AG04450 (cell line): ENCODE results near the gene CTDNEP1. TPM values are rescaled to one million over a fixed set of nuclear protein-coding genes. Genes with fewer than 3 reads are reported as not detected.

Experiments used
- CTCF ChIA-PET: fragments of 300-600, 350-600 bp; formaldehyde crosslinking; extraction: SDS; loops from one replicate; lab custom pipeline; 2022; ENCODE audit warnings: antibody characterized with exemption, inconsistent platforms; lab: Charles Lee
- POLR2A ChIA-PET: fragments of 350-600 bp; formaldehyde crosslinking; extraction: SDS; loops from one replicate; lab custom pipeline; 2021; ENCODE audit warnings: antibody characterized with exemption, inconsistent platforms; lab: Yijun Ruan, JAX
- DNase-seq: peaks from one replicate; pipeline ENCODE4 v3.0.0-alpha.2; 2011; ENCODE audit warnings: low read depth, low spot score
- H3K27ac ChIP-seq: one replicate; pipeline ENCODE4 v1.5.1; 2012; ENCODE audit warnings: low read depth, low read length, control low read depth
- H3K27me3 ChIP-seq: one replicate; pipeline ENCODE4 v1.6.0; 2012; ENCODE audit warnings: low read length; ENCODE audit not compliant: control insufficient read depth, insufficient read depth
- H3K4me3 ChIP-seq: 2 replicates; pipeline ENCODE4 v1.5.1; 2011; ENCODE audit warnings: mild to moderate bottlenecking, low read depth, low read length, control low read depth
- H3K9me3 ChIP-seq: 2 replicates; pipeline ENCODE4 v1.5.1; 2012; ENCODE audit warnings: low read length; ENCODE audit not compliant: control insufficient read depth, insufficient read depth
- CTCF ChIP-seq: IDR thresholded peaks from 2 replicates; pipeline ENCODE4 v1.5.1; 2011; ENCODE audit warnings: low read depth, low read length, control low read depth, inconsistent platforms
- polyA plus RNA-seq: library from polyadenylated mRNA; depleted of rRNA; stranded (reverse); fragments of >200 nt; gene quantifications from 2 replicates; pipeline ENCODE4 v1.2.3, GENCODE V29; 2011

CTDNEP1 gene
- polyA plus RNA-seq, 1 experiment: 115 TPM

DNA sequence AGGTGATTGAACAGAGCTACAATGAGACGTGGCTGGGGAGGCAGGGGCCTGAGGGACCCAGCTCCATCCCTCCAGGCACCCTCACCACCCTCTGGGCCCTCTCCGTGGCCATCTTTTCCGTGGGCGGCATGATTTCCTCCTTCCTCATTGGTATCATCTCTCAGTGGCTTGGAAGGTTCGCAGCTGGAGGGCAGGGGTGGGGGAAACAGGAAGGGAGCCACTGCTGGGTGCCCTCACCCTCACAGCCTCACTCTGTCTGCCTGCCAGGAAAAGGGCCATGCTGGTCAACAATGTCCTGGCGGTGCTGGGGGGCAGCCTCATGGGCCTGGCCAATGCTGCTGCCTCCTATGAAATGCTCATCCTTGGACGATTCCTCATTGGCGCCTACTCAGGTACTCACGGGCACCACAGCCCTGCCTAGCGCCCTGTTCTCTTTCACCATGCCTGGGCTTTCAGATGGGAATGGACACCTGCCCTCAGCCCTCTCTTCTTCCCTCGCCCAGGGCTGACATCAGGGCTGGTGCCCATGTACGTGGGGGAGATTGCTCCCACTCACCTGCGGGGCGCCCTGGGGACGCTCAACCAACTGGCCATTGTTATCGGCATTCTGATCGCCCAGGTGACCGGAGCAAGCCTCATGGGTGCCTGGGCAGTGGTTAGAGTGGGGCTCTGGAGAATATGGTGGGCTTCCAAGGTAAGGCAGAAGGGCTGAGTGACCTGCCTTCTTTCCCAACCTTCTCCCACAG, 32.1 kb upstream of the CTDNEP1 start:
- CTCF ChIA-PET: interaction anchor here (1.6 to 5.0 kb wide), 2 partner anchors 13 to 66 kb away, joined by 3 to 65 read pairs; no protein-coding TSS in a partner anchor
- POLR2A ChIA-PET: no interaction called here
- H3K4me3 ChIP-seq: no peak overlapping the region

GRCh38 chr17:7282752-7283321, 31.3 kb upstream of the CTDNEP1 start:
- ChIA-PET POLR2A (no interaction called here), CTCF (interaction anchor here (0.7 to 5.0 kb wide), 4 partner anchors 9 to 67 kb away, joined by 3 to 65 read pairs (median 3); no protein-coding TSS in a partner anchor)
- Histone ChIP-seq H3K27me3 (peaks cover 47% of the 10 kb centered on the region), H3K27ac (no peak overlapping the region), H3K4me3 (no peak overlapping the region), H3K9me3 (no peaks in the 10 kb centered on the region; the same call in 1 of the 2 replicates)
- TF ChIP-seq CTCF: no peak
- no peak for DNase-seq

More for the DNA sequence above, 32.1 kb upstream of the CTDNEP1 start:
- H3K27me3 ChIP-seq: peaks cover 54% of the 10 kb centered on the region
- no peak for DNase-seq
- no peaks in the 10 kb centered on the region; the same call in 1 of the 2 replicates for H3K9me3 ChIP-seq
- TF ChIP-seq CTCF: no peak
- H3K27ac ChIP-seq: no peak overlapping the region

- H3K27ac ChIP-seq: no peak overlapping the region
- CTCF ChIA-PET: interaction anchor here (0.6 to 5.0 kb wide), 6 partner anchors 9 to 237 kb away, joined by 3 to 65 read pairs (median 4); no protein-coding TSS in a partner anchor
- H3K9me3 ChIP-seq: no peaks in the 10 kb centered on the region; the same call in 1 of the 2 replicates
- DNase-seq: no peak
- TF ChIP-seq CTCF: no peak
- POLR2A ChIA-PET: interaction anchor here (1.4 kb wide), 1 partner anchor 31 kb away, joined by 5 read pairs; no protein-coding TSS in a partner anchor
- H3K4me3 ChIP-seq: peak overlapping the region; percentile 55
- H3K27me3 ChIP-seq: peaks cover 40% of the 10 kb centered on the region
Measured at GRCh38 chr17:7281953-7282751, 30.6 kb upstream of the CTDNEP1 start.

- peak; percentile 77 for DNase-seq
- peak within 1 kb of the TSS; percentile 55 for H3K4me3 ChIP-seq
- POLR2A ChIA-PET: interaction anchor here (0.5 to 1.4 kb wide), 2 partner anchors 32 to 64 kb away, joined by 5 to 6 read pairs; no protein-coding TSS in a partner anchor
- TF ChIP-seq CTCF: no peak
- H3K27ac ChIP-seq: no peak within 1 kb of the TSS
- no peaks in the 10 kb centered on the region; the same call in 1 of the 2 replicates for H3K9me3 ChIP-seq
- CTCF ChIA-PET: interaction anchor here (0.6 to 5.0 kb wide), 7 partner anchors 15 to 279 kb away, joined by 3 to 65 read pairs (median 6); partner anchors contain the start of gene SENP3
- H3K27me3 ChIP-seq: peaks cover 37% of the 10 kb centered on the region
Measured at GRCh38 chr17:7281074-7281952, 29.8 kb upstream of the CTDNEP1 start, which contains the start of gene SLC2A4. Gene SLC2A4, plus strand, starts transcription at chr17:7281718. Its CDS starts 217 bp downstream, at chr17:7281935.
